Medulla oblongata (tissue), 1 donor: ENCODE data around the gene VSIR.

Source experiments
- DNase-seq: peaks from one replicate; pipeline ENCODE4 v3.0.0-alpha.2; 2015; ENCODE audit errors: extremely low spot score

Gene VSIR

GRCh38 chr10:71782221-71782916 is 9.0 kb upstream of the VSIR start:
- no peak for DNase-seq

DNA sequence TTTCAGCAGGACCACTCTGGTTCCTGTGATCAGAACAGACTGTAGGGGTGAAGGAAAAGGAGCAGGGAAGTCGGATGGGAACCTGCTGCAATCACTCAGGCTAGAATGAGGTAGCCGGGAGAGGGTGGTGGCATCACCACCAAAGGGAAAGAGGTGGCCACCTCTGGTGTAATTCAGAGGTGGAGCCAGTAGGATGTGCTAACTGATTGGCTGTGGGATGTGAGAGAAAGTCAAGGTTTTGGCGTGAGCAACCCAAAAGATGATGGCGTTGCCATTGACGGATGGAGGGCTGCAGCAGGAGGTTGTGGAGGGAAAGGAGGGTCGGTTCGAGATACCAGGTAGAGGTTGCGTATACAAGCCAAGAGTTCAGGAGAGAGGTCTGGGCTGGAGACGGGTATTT is 7.4 kb upstream of the VSIR start:
- no peak for DNase-seq

DNA sequence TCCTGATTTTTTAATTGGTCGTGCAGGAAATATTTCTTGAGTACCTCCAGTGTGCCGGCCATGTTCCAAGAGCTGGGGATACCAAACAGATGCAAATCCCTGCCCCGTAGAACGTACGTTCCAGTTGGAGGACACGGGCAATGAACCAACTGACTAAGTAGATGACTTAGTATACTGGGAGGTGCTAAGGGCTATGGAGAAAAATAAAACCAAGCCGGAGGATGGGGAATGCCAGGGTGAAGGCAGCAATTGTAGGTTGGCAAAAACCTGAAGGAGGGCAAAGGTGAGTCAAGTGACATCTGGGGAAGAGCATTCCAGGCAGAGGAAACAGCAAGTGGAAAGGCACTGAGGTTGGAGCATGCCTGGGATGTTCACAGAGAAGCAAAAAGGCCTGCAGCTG is 6.8 kb upstream of the VSIR start:
- DNase-seq = no peak

GRCh38 chr10:71779641-71780040 is 6.3 kb upstream of the VSIR start:
- no peak for DNase-seq

DNA sequence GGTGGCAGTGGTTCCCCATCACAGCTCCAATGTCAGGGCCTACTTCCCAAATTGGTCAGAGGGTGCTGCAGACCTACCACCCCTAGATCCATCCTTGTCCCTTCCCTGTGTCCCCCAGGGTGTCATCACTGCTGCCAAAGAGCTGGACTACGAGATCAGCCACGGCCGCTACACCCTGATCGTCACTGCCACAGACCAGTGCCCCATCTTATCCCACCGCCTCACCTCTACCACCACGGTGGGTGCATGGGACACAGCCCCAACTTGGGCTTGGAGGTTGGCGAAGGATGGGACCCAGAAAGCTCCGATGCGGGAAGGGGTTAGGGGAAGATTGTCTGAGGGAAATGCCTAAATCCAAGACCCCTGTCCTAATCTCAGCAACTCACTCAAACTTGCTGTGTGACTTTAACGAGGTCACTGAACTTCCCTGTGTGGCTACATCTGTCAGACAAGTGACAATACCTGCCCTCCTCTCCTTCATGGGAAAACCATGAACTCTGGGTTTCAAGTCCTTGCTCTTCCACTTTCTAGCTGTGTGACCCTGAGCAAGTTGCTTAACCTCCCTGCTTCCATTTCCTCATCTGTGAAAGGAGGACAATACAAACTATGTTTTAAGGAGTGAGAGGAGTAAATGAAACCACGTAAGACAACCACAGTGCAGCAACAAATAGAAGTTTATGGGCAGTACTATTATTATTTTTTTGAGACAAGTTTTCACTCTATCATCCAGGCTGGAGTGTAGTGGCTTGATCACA is 4.9 kb upstream of the VSIR start:
- DNase-seq = no peak

GRCh38 chr10:71777213-71777985 is 4.1 kb upstream of the VSIR start:
- DNase-seq = no peak

- DNase-seq = peak; percentile 73
These were observed 3.2 kb upstream of the VSIR start for GRCh38 chr10:71776481-71776925.

DNA sequence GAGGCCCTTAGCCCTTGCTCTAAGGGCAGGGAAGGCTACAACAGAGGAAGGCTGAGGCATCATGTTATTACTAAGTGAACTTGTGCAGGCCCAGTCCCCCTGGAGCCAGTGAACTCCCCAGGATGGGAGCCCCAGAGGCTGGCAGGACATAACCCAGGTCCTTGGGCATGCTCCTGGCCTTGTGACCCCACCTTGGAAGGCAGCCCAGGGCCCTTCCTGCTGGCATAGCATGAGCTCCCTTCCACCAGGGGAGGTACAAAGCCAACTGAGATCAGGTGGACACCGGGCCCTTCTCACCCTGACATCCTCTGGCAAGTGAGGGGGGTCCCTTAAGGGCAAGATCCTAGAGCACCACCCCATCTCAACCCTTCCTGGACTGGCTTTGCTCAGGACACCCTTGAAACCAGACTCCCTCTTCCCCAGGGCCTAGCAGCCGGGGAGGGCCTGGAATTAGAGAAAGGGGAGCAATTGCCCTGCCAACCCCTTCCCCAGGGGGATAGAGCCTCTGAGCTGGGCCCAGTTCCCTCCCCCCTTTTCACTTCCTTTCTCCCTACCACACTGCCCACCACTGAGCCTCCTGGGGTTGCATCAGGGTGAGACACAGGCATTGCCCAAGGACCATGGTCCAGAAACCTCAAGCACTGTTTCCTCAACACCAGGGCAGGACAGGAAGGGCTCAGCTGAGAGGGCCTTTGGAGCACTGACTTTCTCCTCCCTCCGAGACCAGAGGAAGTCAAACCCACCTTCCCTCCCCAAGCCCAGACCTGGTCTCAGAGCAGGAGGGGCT is 1.8 kb upstream of the VSIR start:
- peak; percentile 76 for DNase-seq

- DNase-seq = no peak
These were observed 494 bp downstream of the VSIR start for GRCh38 chr10:71772832-71773220.

DNA sequence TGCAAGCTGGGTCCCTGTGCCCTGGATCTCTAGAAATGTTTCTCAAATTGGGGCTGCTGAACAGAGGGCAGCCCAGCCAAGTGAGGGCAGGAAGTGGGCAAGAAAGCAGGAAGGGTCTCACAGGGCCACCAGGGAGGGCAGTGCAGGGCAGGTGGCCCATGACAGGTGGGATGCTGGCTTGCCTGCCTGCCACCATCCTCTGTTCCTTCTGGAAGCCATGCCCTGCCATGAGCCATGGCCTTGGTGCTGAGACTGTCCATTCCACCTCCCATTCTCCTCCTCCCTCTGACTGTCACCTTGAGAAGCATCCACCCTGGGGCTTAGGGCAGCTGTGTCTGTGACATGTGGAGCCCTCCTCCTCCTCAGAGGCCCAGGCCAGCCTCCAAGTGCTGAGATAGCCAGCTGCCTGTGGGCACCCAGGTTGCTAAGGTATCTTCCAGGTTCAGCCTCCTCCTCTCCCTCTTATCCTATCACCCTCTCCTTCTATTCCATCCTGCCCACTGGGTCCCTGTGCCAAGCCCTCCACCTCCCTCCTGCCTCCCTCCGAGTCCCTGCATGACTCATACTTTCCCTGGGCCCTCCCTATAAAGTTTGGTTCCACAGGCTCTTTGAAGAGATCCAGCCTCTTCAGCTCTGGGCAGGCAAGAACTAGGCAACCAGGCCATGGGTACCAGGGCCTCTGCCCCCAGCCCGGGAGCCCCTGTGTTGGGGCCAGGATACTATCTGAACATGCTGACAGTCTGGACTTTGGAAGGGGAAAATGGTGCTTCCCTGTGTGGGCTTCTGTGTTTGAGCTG is 1.3 kb downstream of the VSIR start:
- DNase-seq = no peak

DNA sequence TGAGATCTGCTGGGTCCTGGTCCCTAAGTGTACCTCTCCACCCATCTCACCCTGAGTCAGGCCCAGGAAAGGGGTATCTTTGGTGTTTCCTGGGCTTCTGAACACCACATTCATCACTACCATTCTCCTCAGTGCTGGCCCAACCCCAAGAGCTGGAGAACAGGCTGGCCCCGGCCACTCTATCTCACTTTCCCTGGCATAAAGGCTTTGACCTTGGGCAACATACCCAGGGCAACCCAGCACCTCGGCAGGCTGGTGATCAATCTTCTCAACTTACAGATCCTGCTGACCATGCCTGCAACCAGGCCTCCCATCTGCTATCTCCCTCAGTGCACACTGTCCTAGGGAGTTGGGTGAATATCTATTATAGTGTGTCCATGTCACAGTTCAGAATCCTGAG is 2.1 kb downstream of the VSIR start:
- no peak for DNase-seq

DNA sequence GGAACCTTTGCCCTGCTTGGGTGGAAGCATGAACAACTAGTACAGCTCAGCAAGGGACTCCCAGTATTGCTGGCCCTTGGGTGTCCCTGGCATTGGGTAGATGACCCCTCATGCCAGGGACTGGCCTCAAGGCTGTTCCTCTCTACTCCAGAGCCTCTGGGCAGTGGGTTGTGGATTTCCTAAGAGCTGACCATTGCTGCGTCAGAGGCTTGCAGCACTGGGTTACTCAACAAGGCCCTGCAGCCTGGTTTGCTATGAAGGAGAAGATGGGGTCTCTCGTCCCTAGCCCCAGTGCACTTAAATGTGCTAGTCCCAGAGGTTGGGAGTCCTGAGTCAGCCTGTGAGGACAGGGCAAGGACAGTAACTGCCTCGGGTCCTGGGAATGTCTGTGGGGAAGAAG is 2.5 kb downstream of the VSIR start:
- DNase-seq = no peak

DNA sequence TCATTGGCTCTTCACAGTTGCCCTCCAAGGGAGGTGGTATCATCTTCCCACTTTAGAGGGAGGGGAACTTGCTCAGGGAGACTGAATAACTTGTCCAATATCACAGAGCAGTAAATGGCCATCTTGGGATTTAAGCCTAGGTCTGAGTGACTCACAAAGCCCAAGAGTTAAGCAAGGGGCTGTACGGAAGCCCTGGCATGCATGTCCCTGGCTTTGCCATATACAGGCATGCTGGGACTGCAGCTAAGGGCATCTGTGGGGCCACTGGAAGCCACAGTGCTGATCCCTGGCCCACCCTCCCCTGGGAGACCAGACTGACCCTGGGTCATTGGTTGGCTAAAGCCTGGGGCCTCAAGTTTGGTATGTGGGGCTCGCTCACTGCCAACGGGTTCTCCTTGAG is 3.1 kb downstream of the VSIR start:
- no peak for DNase-seq

DNA sequence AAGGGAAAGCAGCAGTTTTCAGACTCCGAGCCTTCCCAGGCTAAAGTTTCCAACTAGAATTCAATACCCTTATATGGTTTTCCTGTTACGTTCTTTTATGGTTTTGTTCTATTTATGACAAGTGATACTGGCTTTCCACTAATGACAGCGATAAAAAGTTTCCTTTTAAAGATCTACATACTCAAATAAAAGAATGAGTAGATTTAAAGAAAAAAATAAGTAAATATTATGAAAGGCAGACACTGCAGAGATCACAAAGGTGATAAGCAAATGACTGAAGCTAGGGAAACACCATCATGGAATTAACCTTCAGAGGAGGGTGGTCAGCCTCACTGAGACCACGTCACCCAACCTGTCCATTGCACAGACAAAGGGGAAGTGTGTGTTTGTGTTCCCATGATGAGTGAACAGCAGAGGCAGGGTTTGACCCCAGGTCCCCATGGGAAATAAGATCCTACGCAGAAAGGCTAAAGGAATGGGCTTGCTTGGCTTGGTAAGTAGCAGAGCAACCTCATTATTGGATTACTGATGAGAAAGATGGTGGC is 4.0 kb downstream of the VSIR start:
- DNase-seq = no peak

GRCh38 chr10:71767420-71768035 is 5.8 kb downstream of the VSIR start:
- DNase-seq = no peak

- DNase-seq = no peak
These were observed 6.5 kb downstream of the VSIR start for GRCh38 chr10:71766717-71767419.

DNA sequence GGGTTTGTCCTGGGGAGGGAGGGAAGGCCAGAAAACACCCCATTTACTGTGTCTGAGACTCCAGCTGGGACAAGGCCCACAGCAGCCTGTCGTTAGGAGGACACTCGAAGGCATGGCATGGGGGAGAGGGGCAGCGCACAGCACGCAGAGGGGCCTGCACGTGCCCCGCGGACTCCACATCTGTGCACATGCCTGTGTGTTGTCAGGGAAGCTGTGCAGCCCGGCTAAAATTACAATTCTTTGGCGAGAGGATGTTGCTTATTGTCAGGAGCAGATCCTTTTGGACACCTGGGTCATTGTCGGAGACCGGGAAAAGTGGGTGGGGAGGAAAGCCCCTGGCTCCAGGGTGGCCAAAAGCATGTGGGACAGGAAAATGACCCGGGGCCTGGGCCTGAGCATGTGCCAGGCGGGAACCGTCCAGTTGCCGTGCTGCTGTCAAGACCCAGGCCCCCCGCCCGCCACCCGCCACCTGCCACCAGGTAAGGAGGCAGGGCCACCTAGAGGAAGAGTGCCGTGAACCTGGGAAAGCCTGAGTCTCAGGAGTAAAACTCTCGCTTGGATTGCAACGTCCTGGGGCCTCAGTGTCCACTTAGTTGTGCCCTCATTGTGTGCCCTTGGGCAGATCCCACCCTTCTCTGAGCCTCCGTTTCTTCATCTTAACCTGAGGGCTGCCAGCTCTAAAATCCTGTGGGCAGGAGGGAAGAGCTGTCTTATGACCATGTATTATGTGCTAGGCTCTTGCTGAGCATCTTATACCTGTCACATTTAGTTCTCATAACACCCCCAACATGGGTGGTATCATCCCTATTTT is 7.2 kb downstream of the VSIR start:
- DNase-seq = no peak

DNA sequence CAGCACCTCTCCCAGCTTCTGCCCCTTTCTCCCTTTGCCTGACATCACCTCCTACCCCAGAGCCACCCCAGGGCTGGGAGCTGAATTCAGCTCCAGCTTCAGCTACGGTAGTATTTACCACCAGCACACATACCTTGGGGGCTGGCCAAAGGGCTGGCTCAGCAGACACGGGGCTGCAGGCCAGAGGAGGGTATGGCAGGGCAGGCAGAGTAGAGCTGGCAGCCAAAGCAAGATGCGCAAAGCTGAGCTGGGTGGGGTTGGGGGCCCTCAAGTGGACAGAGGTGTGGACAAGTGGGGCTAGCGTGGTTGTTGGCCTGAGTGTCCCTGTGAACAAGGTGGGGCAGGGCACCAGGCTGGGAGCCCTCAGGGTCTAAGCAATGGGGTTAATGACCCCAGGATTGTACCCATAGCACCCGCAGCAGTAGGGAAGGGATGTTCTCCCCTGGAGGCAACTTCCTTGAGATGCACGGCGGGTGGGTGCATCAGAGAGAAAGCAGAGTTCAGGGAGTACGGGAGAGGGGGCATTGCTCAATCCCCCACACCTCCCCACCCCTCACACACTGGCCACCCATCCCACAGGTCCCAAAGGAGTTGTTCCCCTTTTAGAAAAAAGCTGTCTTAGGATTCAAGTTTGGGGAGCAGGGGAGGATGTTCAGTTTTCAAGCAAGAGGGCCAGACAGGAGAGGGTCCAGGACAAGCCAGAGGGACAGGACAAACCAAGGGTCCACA is 8.0 kb downstream of the VSIR start:
- DNase-seq = no peak
